ENCODE data around the gene ASCL3. TPM values are rescaled to one million over a fixed set of nuclear protein-coding genes. Genes with fewer than 3 reads are reported as not detected.
"Not testable (repeated sequence)": the region's sequence is repeated elsewhere in the genome, so short reads cannot be mapped to it uniquely, and the experiment has no call there.

Gene ASCL3
- total and polyA plus RNA-seq, 8 donors, result 1.8 TPM; not detected in 7

GRCh38 chr11:8941341-8942103 is 1.3 kb downstream of the ASCL3 start:
- Histone ChIP-seq H3K9me3 (no peaks in the 10 kb centered on the region), H3K36me3 (no peaks in the 10 kb centered on the region), H3K4me3 (no peak overlapping the region), H3K27me3 (no peaks in the 10 kb centered on the region), H3K27ac (no peak overlapping the region), H3K4me1 (no peaks in the 10 kb centered on the region)
- intact Hi-C loops (cut with DNase I; ENCODE audit: low total_unique reads), result no loop called here
- TF ChIP-seq CTCF (IDR thresholded peaks at IDR 0.05), result no peak
- no peak for TF ChIP-seq EP300 (IDR thresholded peaks at IDR 0.05)
- no peak for TF ChIP-seq POLR2A (IDR thresholded peaks at IDR 0.05)
- no peak for TF ChIP-seq POLR2AphosphoS5 (IDR thresholded peaks at IDR 0.05)
- no peak for DNase-seq
- 57 to 67% (median 65%) methylated on average over 8 of the region's 8 CpGs for WGBS, 5 donors

- Histone ChIP-seq H3K27me3 (no peaks in the 10 kb centered on the region), H3K4me3 (no peak overlapping the region), H3K36me3 (no peaks in the 10 kb centered on the region), H3K9me3 (no peaks in the 10 kb centered on the region), H3K27ac (no peak overlapping the region), H3K4me1 (no peaks in the 10 kb centered on the region)
- no peak for TF ChIP-seq POLR2AphosphoS5 (IDR thresholded peaks at IDR 0.05)
- no peak for TF ChIP-seq EP300 (IDR thresholded peaks at IDR 0.05)
- no peak for TF ChIP-seq POLR2A (IDR thresholded peaks at IDR 0.05)
- TF ChIP-seq CTCF (IDR thresholded peaks at IDR 0.05), result no peak
- intact Hi-C loops (cut with DNase I; ENCODE audit: low total_unique reads), result no loop called here
- no peak for DNase-seq
- WGBS, 5 donors, result 82 to 90% (median 86%) methylated on average over 13 to 14 of the region's 14 CpGs
Observed at GRCh38 chr11:8937659-8938058, 5.2 kb downstream of the ASCL3 start.

GRCh38 chr11:8937159-8937558 is 5.7 kb downstream of the ASCL3 start:
- no peaks in the 10 kb centered on the region for H3K27me3 ChIP-seq
- DNase-seq, result no peak
- WGBS, 5 donors, result 85 to 93% (median 90%) methylated on average over 10 of the region's 10 CpGs

GRCh38 chr11:8935789-8936188 is 7.0 kb downstream of the ASCL3 start:
- H3K36me3 ChIP-seq; H3K27ac ChIP-seq; DNase-seq; H3K9me3 ChIP-seq; H3K4me3 ChIP-seq; H3K4me1 ChIP-seq; H3K27me3 ChIP-seq; intact Hi-C loops (cut with DNase I; ENCODE audit: low total_unique reads): not testable (repeated sequence)
- 77 to 95% (median 88%) methylated on average over 2 of the region's 2 CpGs for WGBS, 5 donors

More at GRCh38 chr11:8937159-8937558, 5.7 kb downstream of the ASCL3 start:
- H3K4me3 ChIP-seq, result no peak overlapping the region
- no peaks in the 10 kb centered on the region for H3K9me3 ChIP-seq
- H3K4me1 ChIP-seq, result no peaks in the 10 kb centered on the region
- no peak overlapping the region for H3K27ac ChIP-seq
- no peaks in the 10 kb centered on the region for H3K36me3 ChIP-seq
- intact Hi-C loops (cut with DNase I; ENCODE audit: low total_unique reads), result no loop called here
- TF ChIP-seq CTCF (IDR thresholded peaks at IDR 0.05) (no peak), POLR2A (IDR thresholded peaks at IDR 0.05) (no peak), POLR2AphosphoS5 (IDR thresholded peaks at IDR 0.05) (no peak), EP300 (IDR thresholded peaks at IDR 0.05) (no peak)
